ENCODE results near the gene C11orf65.

GRCh38 chr11:108495326-108495725, 28.0 kb upstream of the C11orf65 start:
- TF ChIP-seq CTCF (IDR thresholded peaks at IDR 0.05) (no peak), POLR2A (IDR thresholded peaks at IDR 0.05) (no peak)
